Right renal pelvis (tissue), 4 donors: ENCODE data around the gene GSPT1. TPM values are rescaled to one million over a fixed set of nuclear protein-coding genes. Genes with fewer than 3 reads are reported as not detected.
"Not testable (repeated sequence)": the region's sequence is repeated elsewhere in the genome, so short reads cannot be mapped to it uniquely, and the experiment has no call there.

ENCODE experiments used
- DNase-seq, 4 donors: peaks; one replicate each; pipeline ENCODE4 v3.0.0-alpha.2; 2013; ENCODE audit warnings: low read depth in 4 of 4, low spot score in 3 of 4, missing footprints in 1 of 4
- polyA plus RNA-seq, 4 donors: library from polyadenylated mRNA; unstranded; fragments of 120-200 nt; gene quantifications; one replicate each; pipeline ENCODE4 v1.2.1, GENCODE V29; 2013; ENCODE audit not compliant: insufficient read length in 4 of 4

Gene GSPT1
- polyA plus RNA-seq, 4 donors, result 104 to 131 (median 122) TPM

DNA sequence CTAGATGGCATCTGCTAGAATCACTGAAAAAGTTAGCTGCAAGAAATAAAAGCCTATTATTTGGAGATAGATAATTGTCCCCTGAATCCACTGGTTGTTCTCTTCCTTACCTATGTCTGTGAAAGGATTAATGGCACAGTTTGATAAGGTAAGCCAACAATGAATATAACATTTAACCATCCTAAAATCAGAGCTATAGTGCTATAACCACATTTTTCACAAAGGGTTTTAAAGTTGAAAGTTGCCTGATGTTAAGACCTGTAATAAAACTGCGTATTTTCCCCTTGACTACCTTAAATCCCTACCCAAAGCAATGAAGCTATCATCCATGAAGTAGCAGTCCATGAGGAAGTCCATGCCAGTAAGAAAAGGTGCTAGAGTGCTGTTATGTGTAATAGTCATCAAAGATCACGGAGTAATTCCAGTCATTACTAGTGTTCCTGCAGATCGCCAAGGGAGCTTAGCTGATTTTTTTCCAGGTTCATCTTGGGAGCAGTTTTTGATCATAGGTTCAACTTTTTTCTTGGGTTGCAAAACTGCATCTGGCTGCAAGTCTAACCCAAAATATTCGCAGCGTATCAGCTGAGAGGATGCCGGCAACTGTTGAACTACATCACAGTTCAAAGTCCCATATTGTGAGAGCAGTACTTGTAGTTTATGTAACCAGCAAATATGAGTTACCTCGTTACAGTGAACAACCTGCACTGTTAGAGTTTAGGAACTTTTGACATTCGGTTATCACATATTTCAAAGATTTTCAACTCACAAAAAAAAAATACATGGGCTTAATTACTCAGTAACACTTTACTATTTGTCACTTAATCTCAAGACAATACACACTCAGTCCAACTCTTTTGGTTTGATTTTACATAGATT lies 46.2 kb downstream of the GSPT1 start:
- DNase-seq, result no peak

DNA sequence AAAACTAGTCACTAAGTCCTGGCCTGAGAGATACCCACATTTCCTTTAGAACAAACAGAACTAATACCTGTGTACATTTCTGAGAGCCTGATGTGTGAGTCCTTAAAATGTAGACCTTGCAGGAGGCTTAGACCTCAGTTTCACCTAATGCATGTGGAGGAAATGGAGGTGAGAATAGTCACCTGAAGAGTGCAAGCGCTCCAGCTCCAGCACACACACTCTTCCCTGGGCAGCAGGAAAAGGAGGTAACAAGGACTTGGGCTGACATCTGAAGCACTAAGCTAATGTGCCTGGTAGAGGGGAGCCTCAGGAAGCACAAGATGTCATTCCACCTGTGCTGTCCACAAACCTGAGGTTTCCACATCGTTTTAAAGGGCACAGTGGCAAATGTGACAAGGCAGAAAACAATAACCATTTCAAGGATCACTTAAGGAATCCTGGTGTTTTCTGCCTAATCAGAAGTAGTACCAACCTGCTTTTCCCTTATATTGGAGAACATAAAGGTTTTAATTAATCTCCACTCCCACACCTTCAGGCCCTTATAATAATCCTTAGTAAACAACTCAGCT lies 47.3 kb downstream of the GSPT1 start:
- DNase-seq, result no peak

DNA sequence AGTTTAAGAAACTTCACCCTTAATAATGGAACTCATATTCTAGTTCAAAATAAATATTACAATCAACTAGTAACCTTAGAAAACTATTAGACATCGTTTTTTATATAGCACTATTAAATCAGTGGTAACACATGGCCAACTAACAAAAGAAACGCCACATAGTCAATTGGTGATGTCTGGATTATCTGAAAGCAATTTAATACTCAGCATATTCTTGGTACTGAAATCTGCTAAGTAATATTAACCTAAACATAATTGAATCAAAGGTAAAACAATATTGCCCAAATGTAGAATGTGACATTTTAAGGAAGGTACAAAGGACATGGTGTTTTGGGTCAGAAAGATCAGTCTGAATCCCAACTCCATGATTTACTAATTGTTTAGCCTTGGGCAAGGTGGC lies 53.3 kb downstream of the GSPT1 start:
- no peak for DNase-seq

DNA sequence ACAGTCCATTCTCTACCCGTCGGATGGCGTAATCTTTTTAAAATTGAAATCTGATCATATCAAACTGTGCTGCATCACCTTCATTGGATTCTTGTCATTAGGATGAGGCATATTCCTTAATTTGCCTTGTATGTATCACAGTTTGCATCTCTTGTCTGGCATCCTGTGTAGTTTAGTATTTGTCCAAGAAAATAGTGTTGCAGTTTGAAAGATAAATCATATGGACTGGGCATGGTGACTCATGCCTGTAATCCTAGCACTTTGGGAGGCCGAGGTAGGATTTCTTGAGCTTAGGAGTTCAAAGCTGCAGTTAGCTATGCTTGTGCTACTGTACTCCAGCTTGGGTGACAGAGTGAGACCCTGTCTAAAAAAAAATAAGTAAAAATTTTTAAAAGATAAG lies 58.6 kb downstream of the GSPT1 start:
- no peak for DNase-seq

DNA sequence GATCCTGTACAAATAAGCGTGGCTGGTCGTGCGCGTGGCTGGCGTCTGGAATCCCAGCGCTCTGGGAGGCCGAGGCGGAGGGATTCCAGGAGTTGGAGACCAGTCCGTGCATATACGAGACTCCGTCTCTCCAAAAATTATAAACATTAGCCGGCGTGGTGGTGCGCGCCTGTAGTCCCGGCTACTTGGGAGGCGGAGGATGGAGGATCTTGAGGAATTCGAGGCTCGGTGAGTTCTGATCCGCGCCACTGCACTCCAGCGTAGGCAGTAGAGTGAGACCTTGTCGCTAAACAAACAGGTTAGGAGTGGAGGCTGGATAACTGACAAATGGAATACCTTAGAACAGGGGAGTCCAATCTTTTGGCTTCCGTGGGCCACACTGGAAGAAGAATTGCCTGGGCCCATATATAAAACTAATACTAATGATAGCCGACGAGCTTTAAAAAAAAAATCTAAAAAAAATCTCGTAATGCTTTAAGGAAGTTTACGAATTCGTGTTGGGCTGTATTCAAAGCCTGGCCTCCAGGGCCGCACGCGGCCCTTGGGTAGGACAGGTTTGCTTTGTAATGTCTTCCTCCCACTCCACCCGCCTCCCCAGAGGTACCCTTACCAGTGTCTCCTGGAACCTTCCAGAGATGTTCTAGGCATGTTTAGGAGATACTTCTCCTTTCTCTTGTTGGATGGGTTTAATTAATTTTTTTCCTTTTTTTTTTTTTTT lies 63.5 kb downstream of the GSPT1 start:
- peak in 1 of 4 donors; percentile 8 for DNase-seq

DNA sequence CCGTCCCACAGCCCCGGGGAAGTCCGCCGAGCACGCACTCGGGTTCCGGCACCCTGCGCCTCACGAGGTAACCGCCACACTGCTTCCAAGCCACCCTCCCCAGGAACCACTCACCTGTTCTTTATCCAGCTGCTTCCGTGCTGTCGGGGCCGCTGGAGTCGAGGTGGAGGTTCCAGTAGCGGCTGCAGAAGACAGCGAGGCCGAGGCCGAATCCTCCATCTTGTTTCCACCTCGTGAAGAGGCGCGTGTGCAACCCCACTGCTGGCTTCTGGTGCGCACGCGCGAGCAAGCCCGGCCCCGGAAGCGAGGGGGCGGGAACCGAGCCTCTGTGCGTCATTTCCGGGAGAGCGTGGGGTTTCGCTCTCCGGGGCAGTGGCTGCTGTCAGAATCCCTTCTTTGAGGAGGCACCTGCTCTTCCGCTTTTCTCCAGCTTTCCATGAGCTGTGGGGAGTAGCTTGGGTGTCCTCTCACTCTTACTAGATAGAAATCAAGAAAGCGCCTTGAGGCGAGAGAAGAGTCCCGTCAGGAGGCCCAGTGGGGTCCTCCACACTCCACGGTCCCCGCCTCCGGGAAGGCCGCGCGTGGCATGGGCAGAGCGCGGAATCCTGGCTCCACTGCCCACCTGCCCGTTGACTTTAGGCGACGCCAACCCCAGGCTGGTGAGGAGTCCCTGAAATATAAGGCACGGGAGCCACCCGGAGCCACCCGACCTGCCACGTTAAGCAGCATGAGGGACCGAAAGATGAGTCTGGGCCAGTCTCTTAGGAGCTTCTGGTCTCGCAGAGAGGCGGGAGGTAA lies 64.3 kb downstream of the GSPT1 start, which contains the start of gene RSL1D1:
Gene RSL1D1 (minus strand): TSS at position 249 of the 798 bp plus-strand sequence. CDS start 30 bp downstream, at position 219.
- peak; percentile 88 to 97 (median 90) for DNase-seq

DNA sequence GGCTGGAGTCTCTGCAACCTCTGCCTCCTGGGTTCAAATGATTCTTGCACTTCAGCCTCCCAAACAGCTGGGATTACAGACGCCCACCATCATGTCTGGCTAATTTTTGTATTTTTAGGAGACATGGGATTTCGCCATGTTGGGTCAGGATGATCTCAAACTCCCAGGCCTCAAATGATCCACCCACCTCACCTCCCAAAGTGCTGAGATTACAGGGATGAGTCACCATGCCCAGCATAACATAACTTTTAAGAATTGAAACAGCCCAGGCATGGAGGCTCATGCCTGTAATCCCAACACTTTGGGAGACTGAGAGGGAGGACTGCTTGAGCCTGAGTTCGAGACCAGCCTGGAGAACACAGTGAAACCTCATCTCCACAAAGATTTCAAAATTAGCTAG lies 66.9 kb downstream of the GSPT1 start:
- no peak for DNase-seq

DNA sequence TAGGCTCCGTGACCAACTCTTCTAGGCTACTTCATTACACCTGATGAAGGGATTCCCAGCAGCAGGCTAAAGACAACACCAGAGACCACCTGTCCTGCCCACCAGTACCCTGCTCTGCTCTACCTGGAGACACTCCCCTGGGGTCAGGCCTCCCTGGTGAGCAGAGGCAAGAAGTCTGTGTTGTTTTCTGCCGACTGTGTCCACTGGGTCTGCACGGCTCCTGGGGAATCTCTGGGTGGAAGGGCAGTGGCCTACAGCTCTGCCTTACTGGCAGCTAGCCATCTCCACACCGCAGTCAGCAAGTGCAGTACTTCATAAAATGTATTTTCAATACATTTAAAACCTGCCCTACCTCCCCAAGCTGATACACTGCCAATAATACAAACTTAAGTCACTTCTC lies 71.3 kb downstream of the GSPT1 start:
- DNase-seq, result no peak

DNA sequence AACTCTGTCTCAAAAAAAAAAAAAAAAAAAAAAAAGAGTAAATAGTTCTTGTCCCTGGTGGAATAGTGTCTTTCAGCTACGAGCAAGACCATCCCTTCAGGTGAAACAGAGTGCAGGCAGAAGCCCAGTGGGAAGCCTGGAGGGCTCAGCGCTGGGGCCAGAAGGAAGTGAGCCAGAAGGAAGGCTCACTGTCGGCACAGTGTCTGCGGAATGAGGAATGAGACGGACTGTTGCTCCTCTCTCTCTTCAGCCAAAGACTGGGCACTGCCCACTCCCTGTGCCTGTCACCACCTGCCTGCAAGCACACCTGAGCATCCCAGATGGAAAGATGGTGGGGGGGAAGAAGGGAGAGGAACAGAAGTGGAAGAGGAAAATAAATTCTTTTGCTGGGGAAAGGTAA lies 71.9 kb downstream of the GSPT1 start:
- no peak for DNase-seq

DNA sequence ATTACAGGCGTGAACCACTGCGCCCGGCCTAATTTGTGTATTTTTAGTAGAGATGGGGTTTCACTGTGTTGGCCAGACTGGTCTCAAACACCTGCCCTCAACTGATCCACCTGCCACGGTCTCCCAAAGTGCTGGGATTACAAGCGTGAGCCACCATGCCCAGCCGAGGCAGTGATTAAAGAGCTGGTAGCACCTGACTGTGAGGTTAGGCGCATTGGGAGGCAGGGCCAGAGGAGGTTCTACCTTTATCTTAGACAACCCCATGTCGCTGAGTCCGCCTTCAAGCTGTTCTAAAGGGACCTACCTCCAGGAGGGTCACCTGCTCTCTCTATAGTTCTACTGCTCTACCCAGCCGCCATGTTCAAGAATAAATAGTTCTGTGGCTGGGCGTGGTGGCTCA lies 72.5 kb downstream of the GSPT1 start:
- DNase-seq, result no peak

DNA sequence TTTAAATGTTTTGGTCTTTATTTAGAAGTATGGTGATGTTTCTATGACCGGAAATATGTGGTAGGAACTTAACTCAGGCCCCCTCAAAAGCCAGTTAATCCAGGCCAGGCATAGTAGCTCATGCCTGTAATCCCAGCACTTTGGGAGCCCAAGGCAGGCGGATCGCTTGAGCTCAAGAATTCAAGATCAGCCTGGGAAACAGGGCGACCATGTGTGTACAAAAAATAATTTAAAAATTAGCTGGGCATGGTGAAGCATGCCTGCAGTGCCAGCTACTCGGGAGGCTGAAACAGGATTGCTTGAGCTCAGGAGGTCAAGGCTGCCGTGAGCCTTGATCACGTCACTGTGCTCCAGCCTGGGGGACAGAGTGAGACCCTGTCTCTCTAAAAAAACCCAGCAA lies 74.7 kb downstream of the GSPT1 start:
- no peak for DNase-seq

DNA sequence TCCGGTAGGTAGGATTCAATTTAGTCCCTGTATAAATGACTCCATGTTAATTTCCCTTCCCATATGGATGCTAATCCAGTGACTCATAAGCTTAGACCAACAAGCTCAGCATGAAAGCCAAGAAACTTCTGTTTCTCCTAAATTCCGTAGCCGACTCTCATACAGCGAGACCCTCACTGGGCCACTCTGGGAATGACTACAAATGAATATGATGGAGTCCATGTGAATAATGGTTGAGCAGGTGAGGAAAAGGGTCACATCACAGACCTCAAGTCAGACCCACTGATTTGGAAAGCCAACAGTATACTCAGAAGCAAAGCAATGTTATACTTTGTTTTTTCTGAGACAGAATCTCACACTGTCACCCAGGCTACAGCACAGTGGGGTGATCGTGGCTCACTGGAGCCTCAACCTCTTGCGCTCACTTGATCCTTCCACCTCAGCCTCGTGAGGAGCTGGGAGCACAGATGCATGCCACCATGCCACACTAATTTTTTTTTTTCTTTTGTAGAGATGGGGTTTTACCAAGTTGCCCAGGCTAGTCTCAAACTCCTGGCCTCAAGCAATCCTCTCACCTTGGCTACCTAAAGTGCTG lies 79.0 kb downstream of the GSPT1 start:
- DNase-seq, result no peak

DNA sequence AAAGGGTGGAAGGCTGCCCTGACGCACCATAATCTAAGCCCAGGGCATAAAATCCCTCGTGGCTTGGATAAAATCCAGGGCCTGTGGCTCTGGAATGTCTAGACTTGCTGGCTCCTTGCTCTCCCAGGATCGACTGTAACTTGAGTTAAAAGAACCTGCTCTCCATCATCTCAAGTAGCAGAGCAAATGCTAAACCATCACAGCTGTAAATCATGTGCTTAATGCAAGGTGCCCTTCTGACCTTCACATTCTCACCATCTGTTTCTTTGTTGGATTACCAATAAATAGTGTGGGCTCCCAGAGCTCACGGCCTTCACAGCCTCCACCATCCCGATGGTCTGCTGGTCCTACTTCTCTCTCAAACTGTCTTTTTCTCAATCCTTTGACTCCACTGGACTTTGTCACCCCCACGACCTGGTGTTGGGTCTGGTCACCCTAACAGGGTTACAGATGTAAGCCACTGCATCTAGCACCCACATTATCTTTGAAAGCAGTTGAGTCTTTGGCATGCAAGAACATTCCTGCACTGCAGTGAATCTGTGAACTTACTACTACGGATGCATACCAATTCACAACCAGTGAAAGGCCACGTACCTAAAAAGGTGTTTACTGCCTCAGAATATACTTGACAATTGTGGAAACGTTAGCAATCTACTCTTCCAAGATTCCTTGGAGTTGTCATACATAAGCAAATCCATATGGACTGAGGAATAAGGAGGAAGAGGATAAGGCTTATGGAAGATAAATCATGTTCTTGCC lies 79.7 kb downstream of the GSPT1 start:
- no peak for DNase-seq

DNA sequence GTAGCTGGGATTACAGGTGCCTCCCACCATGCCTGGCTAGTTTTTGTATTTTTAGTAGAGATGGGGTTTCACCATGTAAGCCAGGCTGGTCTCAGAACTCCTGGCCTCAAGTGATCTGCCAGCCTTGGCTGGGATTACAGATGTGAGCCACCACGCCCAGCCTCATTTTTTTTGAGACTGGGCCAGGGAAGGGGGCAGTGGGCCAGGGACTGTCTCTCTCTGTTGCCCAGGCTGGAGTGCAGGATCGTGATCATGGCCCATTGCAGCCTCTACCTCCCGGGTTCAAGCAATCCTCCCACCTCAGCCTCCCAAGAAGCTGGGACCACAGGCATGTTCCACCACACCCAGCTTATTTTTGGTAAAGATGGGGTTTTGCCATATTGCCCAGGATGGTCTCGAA lies 80.4 kb downstream of the GSPT1 start:
- DNase-seq, result no peak

DNA sequence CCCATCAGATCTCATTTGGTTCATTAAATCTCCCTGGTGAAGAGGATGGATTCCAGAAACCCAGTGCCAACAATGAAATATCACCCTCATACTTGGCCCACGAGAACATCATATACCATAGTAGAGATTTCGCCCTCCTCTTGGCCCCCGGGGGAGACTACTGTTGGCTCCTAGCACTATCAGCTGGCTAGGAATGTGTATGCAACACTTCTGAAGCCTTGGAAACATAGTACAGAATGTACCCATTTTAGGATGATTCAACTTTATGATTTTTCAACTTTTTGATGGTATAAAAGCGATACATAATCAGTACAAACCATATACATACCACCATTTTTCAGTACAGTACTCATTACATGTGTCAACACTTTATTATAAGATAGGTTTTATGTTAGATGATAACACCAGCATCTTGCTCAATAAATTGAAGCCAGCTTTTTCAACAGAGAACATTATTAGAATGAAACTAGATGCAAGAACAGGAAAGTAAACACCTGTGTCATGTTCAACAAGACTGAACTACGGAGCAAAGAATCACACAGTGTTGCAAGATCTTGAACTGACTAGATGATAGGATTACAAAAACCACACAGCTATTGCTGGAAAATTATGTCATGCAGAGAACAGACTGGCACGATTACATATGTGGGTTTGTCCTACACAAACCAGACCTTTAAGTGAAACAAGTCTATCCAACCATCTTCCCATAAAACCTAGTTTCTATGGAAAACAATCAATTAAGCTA lies 81.6 kb downstream of the GSPT1 start:
- no peak for DNase-seq

DNA sequence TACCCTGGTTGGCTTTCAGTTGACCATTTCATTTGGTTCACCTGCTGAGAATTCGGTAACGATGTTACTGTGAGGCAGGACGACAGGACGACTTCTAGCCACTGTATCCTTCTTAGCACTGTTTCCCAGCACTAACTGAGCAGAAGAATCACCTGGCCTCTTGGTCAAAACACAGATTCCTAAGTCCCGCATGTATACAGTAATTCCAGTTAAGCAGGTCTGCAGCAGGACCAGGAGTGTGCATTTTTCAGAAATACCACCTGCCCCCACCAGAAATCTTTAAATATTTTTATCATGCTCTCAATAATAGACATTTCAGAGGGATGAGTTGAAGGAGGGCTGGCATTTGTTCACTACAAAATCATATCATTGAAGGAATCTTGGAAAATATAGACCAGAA lies 87.1 kb downstream of the GSPT1 start:
- DNase-seq, result no peak

DNA sequence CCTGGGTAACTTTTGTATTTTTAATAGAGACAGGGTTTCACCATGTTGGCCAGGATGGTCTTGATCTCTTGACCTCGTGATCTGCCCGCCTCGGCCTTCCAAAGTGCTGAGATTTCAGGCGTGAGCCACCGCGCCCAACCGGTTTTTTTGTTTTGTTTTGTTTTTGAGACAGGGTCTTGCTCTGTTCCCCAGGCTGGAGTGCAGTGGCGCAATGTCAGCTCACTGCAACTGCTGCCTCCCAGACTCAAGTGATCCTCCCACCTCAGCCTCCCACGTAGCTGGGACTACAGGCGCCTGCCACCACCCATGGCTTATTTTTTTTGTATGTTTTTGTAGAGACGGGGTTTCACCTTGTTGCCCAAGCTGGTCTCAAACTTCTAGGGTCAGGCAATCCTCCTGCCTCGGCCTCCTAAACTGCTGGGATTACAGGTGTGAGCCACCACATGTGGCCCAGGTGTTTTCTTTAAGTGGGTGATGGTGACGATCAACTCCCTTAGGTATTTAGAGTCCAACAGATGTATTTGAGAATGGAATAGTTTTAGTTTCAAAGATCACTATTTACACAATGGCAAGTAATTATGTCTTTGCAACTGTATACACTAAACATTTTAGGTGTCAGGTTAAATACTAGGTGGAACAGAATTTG lies 90.1 kb downstream of the GSPT1 start:
- not testable (repeated sequence) for DNase-seq

DNA sequence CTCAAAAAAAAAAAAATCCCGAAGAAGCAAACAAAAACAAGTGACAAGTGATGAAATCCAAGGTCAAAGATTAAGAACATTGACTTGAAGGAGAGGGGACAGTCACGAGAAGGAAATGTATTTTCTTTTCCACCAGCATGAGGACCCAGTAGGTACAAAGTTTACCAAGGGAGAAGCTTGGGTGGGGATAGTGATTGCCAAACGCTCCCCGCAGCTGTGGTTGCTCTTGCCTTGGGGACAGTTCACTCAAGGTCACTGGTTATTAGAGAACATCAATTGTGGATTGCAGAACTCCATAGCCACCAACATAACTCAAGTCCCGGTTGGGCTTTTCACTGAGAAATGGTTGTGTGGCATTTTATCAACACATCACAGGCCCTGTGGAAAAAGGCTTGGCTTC lies 91.4 kb downstream of the GSPT1 start:
- no peak for DNase-seq
